Ascending aorta (tissue), 2 donors: ENCODE data around the gene OSBPL8. TPM values are rescaled to one million over a fixed set of nuclear protein-coding genes. Genes with fewer than 3 reads are reported as not detected.

Source experiments
- DNase-seq, 2 donors: peaks; one replicate each; pipeline ENCODE4 v3.0.0-alpha.2; 2019; ENCODE audit warnings: low spot score in 2 of 2
- H3K27ac ChIP-seq, 2 donors: fragments of 200-600 bp; sonication (generic); one replicate each; pipeline ENCODE4 v1.5.1; 2016 to 2017; ENCODE audit warnings: mild to moderate bottlenecking in 1 of 2
- H3K27me3 ChIP-seq: fragments of 200-600 bp; sonication (generic); one replicate; pipeline ENCODE4 v1.5.1; 2017
- H3K36me3 ChIP-seq, 2 donors: fragments of 200-600 bp; sonication (generic); one replicate each; pipeline ENCODE4 v1.5.1; 2016
- H3K4me1 ChIP-seq, 2 donors: fragments of 200-600 bp; sonication (generic); one replicate each; pipeline ENCODE4 v1.5.1; 2016 to 2017; ENCODE audit warnings: mild to moderate bottlenecking in 1 of 2
- H3K4me3 ChIP-seq, 2 donors: fragments of 200-600 bp; sonication (generic); one replicate each; pipeline ENCODE4 v1.5.1; 2016 to 2017; ENCODE audit warnings: mild to moderate bottlenecking in 1 of 2
- H3K9me3 ChIP-seq, 2 donors: fragments of 200-600 bp; sonication (generic); one replicate each; pipeline ENCODE4 v1.5.1; 2016
- intact Hi-C: fragments of 100-400 bp; cut with DNase I; formaldehyde crosslinking; loops from one replicate; pipeline ENCODE4 v1.15.1; 2023
- total RNA-seq: library from RNA; depleted of rRNA; stranded (reverse); fragments of >200 nt; gene quantifications from one replicate; pipeline ENCODE4 v1.1.0, GENCODE V29; 2016
- TF ChIP-seq, protein P1 (sequence below), 3 experiments: fragments of 200-600 bp in 2 of 3; fragments of 450-650 bp in 1 of 3; sonication (generic) in 2 of 3; IDR thresholded peaks; one replicate each; pipeline ENCODE4 v1.5.1; 2016 to 2019; ENCODE audit warnings: antibody characterized with exemption in 3 of 3, mild to moderate bottlenecking in 1 of 3, moderate library complexity in 1 of 3

OSBPL8 gene
- total RNA-seq, 1 donor from 2014 or later = 18.6 TPM

DNA sequence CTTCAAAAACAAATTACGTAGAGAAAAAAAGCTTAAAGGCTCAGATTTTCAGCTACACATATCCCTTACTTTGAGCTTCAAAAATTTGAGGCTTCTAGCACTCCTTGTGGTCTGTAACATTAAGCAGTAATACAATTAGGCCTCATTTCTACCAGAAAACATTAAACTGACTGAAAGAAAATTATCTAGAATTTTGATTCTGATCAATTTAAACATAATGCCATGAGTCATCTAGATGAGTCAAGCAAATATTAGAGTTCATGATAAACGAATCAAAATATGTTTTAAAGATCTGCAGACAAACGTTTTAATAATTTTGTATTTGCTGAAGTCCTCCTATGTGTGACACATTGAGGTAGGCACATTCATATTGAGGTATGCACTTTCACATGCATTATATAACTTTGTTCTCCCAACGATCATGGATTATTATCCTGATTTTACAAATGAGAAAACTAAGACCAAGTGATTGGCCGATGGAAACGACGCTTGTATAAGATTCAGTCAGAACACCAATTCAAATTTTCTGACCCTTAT is 4.3 kb downstream of the OSBPL8 start:
- Histone ChIP-seq H3K36me3 (no peaks in the 10 kb centered on the region), H3K4me1 (peaks cover 6 to 21% of the 10 kb centered on the region in 2 donors), H3K27me3 (no peaks in the 10 kb centered on the region), H3K9me3 (no peaks in the 10 kb centered on the region), H3K4me3 (no peak overlapping the region), H3K27ac (no peak overlapping the region)
- DNase-seq = no peak
- TF ChIP-seq, protein P1, sequence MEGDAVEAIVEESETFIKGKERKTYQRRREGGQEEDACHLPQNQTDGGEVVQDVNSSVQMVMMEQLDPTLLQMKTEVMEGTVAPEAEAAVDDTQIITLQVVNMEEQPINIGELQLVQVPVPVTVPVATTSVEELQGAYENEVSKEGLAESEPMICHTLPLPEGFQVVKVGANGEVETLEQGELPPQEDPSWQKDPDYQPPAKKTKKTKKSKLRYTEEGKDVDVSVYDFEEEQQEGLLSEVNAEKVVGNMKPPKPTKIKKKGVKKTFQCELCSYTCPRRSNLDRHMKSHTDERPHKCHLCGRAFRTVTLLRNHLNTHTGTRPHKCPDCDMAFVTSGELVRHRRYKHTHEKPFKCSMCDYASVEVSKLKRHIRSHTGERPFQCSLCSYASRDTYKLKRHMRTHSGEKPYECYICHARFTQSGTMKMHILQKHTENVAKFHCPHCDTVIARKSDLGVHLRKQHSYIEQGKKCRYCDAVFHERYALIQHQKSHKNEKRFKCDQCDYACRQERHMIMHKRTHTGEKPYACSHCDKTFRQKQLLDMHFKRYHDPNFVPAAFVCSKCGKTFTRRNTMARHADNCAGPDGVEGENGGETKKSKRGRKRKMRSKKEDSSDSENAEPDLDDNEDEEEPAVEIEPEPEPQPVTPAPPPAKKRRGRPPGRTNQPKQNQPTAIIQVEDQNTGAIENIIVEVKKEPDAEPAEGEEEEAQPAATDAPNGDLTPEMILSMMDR (IDR thresholded peaks at IDR 0.05) = no peak
- intact Hi-C loops = loop anchor here (5.0 kb wide), 1 partner anchor 208 kb away; the partner anchor contains the start of gene BBS10

DNA sequence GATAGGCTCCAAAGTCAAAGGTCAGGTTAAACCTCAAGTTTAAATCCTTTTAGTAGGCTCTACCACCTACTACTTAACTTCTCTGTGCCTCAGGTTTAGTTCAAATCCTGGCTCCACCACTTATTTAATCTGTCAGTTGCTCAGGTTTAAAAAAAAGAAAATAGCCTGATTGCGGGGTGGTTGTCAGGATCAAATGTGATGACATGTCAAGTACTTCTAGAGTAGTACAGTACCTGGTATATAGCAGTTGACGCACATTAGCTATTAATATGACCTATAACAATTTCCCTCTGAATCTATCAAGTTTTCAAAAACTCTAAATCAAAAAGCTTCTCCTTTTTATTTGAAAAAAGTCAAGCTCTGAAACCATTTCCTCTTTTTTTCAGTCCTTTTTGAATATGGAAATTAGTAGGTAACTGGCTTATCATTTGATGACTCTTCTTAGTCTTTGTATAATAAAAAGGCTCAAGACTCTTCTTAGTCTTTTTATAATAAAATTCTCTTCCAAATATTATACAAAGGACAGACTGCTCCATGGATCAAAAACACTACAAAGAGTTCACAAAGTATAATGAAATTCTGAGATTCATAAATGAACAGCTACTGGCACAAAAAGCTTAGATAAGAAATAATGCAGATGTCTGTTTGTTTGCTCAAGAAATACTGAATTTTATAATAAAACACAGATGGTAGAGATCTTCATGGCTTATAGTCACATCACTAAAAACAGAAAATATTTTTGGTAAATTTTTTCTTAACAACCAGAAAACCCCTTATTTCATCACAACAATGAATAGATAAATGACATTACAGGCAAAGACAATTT is 5.0 kb downstream of the OSBPL8 start:
- intact Hi-C loops = loop anchor here (5.0 kb wide), 1 partner anchor 207 kb away; the partner anchor contains the start of gene BBS10
- Histone ChIP-seq H3K4me3 (no peak overlapping the region), H3K9me3 (no peaks in the 10 kb centered on the region), H3K4me1 (peaks cover 6 to 21% of the 10 kb centered on the region in 2 donors), H3K27me3 (no peaks in the 10 kb centered on the region), H3K27ac (no peak overlapping the region), H3K36me3 (no peaks in the 10 kb centered on the region)
- DNase-seq = no peak
- TF ChIP-seq, protein P1 (IDR thresholded peaks at IDR 0.05) = no peak

DNA sequence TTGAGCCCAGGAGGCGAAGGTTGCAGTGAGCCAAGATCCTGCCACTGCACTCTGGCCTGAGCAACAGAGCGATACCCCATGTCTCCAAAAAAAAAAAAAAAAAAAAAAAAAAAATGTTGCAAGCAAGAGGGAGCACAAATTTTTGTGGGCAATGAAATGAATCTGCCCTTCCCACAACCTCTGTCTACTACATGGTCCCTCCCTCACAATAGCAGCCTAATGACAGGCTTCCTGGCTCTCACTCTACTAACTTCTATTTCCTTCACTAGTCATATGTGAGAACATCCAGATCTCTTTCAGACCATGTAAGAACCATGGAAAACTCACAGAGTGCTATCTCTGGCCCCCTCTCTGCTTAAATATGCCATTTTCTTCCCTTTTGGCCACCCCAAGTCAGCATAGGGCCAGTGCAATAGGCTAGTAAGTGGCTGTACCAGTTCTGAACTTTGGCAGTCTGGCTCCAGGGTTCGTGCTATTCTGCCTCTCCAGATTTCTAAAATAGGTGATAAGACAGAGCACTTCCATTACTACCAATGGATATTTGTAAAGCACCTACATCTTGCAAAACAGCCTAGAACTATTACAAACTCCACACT is 7.1 kb downstream of the OSBPL8 start:
- H3K4me1 ChIP-seq = peaks cover 5 to 29% of the 10 kb centered on the region in 2 donors
- H3K9me3 ChIP-seq = no peaks in the 10 kb centered on the region
- no peaks in the 10 kb centered on the region for H3K27me3 ChIP-seq
- intact Hi-C loops = no loop called here
- TF ChIP-seq, protein P1 (IDR thresholded peaks at IDR 0.05) = no peak
- H3K27ac ChIP-seq = no peak overlapping the region
- DNase-seq = no peak
- no peak overlapping the region for H3K4me3 ChIP-seq
- no peaks in the 10 kb centered on the region for H3K36me3 ChIP-seq

DNA sequence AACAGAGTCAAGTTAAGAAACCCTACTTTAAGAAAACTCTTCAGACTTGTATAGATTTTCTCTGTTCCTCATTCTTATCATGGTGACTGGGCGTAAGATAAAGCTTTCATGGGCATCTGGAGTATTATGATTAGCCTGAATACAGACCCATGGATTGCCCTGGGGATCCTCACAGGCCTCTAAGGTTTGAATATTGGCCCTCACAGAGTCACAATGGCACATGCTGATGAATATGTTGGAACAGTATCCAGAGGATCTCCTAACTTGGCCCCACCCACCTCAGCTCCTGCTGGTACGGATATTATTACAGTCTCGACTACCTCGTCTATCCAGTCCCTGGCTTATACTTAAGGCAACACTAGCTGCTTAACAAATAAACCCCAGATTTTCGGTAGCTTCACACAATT is 8.1 kb downstream of the OSBPL8 start:
- TF ChIP-seq, protein P1 (IDR thresholded peaks at IDR 0.05) = no peak
- Histone ChIP-seq H3K4me3 (no peak overlapping the region), H3K36me3 (no peaks in the 10 kb centered on the region), H3K4me1 (peaks cover 7 to 27% of the 10 kb centered on the region in 2 donors), H3K27me3 (no peaks in the 10 kb centered on the region), H3K27ac (no peak overlapping the region), H3K9me3 (no peaks in the 10 kb centered on the region)
- DNase-seq = no peak
- intact Hi-C loops = no loop called here

DNA sequence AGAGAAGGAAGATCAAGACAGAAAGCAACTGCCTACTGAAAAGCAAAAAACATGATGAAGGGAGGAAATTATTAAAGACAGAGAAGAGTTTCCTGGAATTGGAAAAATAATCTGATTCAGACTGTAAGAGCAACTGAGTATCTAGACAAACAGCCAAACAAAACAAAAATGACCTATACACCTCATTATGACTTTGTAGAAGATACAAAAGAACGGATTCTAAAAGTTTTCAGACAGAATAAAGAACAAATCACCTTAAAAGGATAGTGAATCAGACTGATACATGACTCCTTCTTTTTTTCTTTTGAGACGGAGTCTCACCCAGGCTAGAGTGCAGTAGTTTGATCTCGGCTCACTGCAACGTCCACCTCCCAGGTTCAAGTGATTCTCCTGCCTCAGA is 10.4 kb downstream of the OSBPL8 start:
- H3K36me3 ChIP-seq = no peaks in the 10 kb centered on the region
- H3K27me3 ChIP-seq = no peaks in the 10 kb centered on the region
- H3K9me3 ChIP-seq = no peaks in the 10 kb centered on the region
- no peak overlapping the region for H3K4me3 ChIP-seq
- H3K27ac ChIP-seq = no peak overlapping the region
- H3K4me1 ChIP-seq = peaks cover 6 to 25% of the 10 kb centered on the region in 2 donors
- intact Hi-C loops = no loop called here
- TF ChIP-seq, protein P1 (IDR thresholded peaks at IDR 0.05) = no peak
- DNase-seq = no peak
